Kidney (tissue), 14 donors: ENCODE measurements around the gene TLNRD1. TPM values are rescaled to one million over a fixed set of nuclear protein-coding genes. Genes with fewer than 3 reads are reported as not detected.

Experiments used
- DNase-seq, 5 donors: peaks; one replicate each; pipeline ENCODE4 v3.0.0-alpha.2; 2013 to 2020
- FAIRE-seq: peaks from 2 replicates; lab custom pipeline; 2012; peaks lifted over from hg19 to GRCh38; lab: Jason Lieb, UNC
- H3K27ac ChIP-seq, 2 donors: one replicate each; pipeline ENCODE4 v1.7.0; 2013; ENCODE audit warnings: low read depth in 2 of 2, low read length in 2 of 2, inconsistent platforms in 1 of 2
- H3K27me3 ChIP-seq: one replicate; pipeline ENCODE4 v1.7.1; 2013; ENCODE audit warnings: low read length, inconsistent platforms; ENCODE audit not compliant: control insufficient read depth, insufficient read depth
- H3K36me3 ChIP-seq, 3 donors: one replicate each; pipeline versions ENCODE4 v1.7.0 to v1.7.1; 2013; ENCODE audit warnings: low read length in 3 of 3, control low read depth in 1 of 3, inconsistent platforms in 1 of 3; ENCODE audit not compliant: insufficient read depth in 3 of 3, control insufficient read depth in 2 of 3
- H3K4me1 ChIP-seq, 3 donors: one replicate each; pipeline versions ENCODE4 v1.7.0 to v1.7.1; 2013; ENCODE audit warnings: low read length in 3 of 3, inconsistent platforms in 1 of 3, low read depth in 1 of 3; ENCODE audit not compliant: control insufficient read depth in 2 of 3, insufficient read depth in 2 of 3
- H3K4me3 ChIP-seq, 3 donors: one replicate each; pipeline versions ENCODE4 v1.7.0 to v1.8.1; 2013; ENCODE audit warnings: low read length in 3 of 3, control low read depth in 1 of 3, inconsistent platforms in 1 of 3
- H3K9ac ChIP-seq, 3 donors: one replicate each; pipeline versions ENCODE4 v1.7.0 to v1.7.1; 2013; ENCODE audit warnings: low read length in 3 of 3, control low read depth in 1 of 3, inconsistent platforms in 1 of 3
- H3K9me3 ChIP-seq, 3 donors: one replicate each; pipeline versions ENCODE4 v1.7.0 to v1.7.1; 2013; ENCODE audit warnings: low read length in 3 of 3, control low read depth in 1 of 3, inconsistent platforms in 1 of 3; ENCODE audit not compliant: control insufficient read depth in 2 of 3, insufficient read depth in 1 of 3
- CTCF ChIP-seq: IDR thresholded peaks from 3 replicates; pipeline ENCODE4 v1.5.1; 2012; ENCODE audit warnings: mild to moderate bottlenecking, moderate library complexity, borderline replicate concordance; ENCODE audit not compliant: insufficient read depth; ENCODE audit errors: extremely low read depth
- intact Hi-C: fragments of 100-400 bp; cut with DNase I; formaldehyde crosslinking; loops from one replicate; pipeline ENCODE4 v1.11.1; 2022
- polyA plus RNA-seq: library from polyadenylated mRNA; stranded (reverse); fragments of 350-450 nt; fragmentation: Illumina TruSeq; extraction: RNeasy Lipid Tissue Mini Kit (QIAGEN cat#74804); gene quantifications from one replicate; pipeline ENCODE4 v1.2.3, GENCODE V29; 2014; ENCODE audit warnings: low read depth, low replicate concordance; ENCODE audit not compliant: insufficient read depth
- total RNA-seq: library from RNA; stranded (reverse); fragmentation: NEBNext Ultra II Directional; extraction: Animal tissue kit (Norgen Biotek cat#: 25700); gene quantifications from one replicate; pipeline ENCODE4 v1.2.1, GENCODE V29; 2021
- donor health status: control.
- donor health status: control.
- donor health status: control.
- donor health status: control.
- donor health status: control.
- donor health status: DM: yes; HTN: yes; CAD: no.
- donor health status: Normal renal cell carcinoma (clear cell type).

The TLNRD1 gene
- total and polyA plus RNA-seq, 2 donors from 2014 or later = 7.4 to 16.7 TPM

GRCh38 chr15:81043281-81043934, 42.7 kb downstream of the TLNRD1 start:
- Histone ChIP-seq H3K4me1 (peaks cover 0 to 6% (median 4%) of the 10 kb centered on the region in 3 donors), H3K27me3 (no peaks in the 10 kb centered on the region), H3K27ac (no peak overlapping the region), H3K36me3 (no peaks in the 10 kb centered on the region), H3K4me3 (no peak overlapping the region), H3K9me3 (peaks cover 0 to 7% (median 0%) of the 10 kb centered on the region in 3 donors), H3K9ac (no peak overlapping the region)
- TF ChIP-seq CTCF = no peak
- intact Hi-C loops = no loop called here
- DNase-seq (no peak), FAIRE-seq (no peak)

- Histone ChIP-seq H3K9me3 (peaks cover 0 to 7% (median 0%) of the 10 kb centered on the region in 3 donors), H3K4me1 (no peaks in the 10 kb centered on the region), H3K36me3 (no peaks in the 10 kb centered on the region), H3K27me3 (no peaks in the 10 kb centered on the region), H3K9ac (no peak overlapping the region), H3K4me3 (no peak overlapping the region), H3K27ac (no peak overlapping the region)
- TF ChIP-seq CTCF = no peak
- no peak for DNase-seq
- no peak for FAIRE-seq
- intact Hi-C loops = no loop called here
Measured at GRCh38 chr15:81043935-81044575, 43.3 kb downstream of the TLNRD1 start.

GRCh38 chr15:81046290-81046689, 45.6 kb downstream of the TLNRD1 start:
- intact Hi-C loops = no loop called here
- Histone ChIP-seq H3K27me3 (no peaks in the 10 kb centered on the region), H3K36me3 (no peaks in the 10 kb centered on the region), H3K27ac (no peak overlapping the region), H3K4me3 (no peak overlapping the region), H3K4me1 (no peaks in the 10 kb centered on the region), H3K9me3 (peaks cover 0 to 7% (median 0%) of the 10 kb centered on the region in 3 donors), H3K9ac (no peak overlapping the region)
- FAIRE-seq (no peak), DNase-seq (no peak)
- no peak for TF ChIP-seq CTCF
